NB4 (cell line): ENCODE data around the gene ETV6.

Experiments used
- DNase-seq: peaks from one replicate; pipeline ENCODE4 v3.0.0; 2010; ENCODE audit warnings: low read depth
- H3K4me3 ChIP-seq: one replicate; pipeline ENCODE4 v1.5.1; 2011; ENCODE audit warnings: mild to moderate bottlenecking, low read depth, low read length, moderate library complexity
- MYC ChIP-seq: IDR thresholded peaks from 2 replicates; pipeline ENCODE4 v1.6.1; 2011; ENCODE audit warnings: low read depth, low read length
- POLR2A ChIP-seq: IDR thresholded peaks from 2 replicates; pipeline ENCODE4 v1.6.1; 2011; ENCODE audit warnings: mild to moderate bottlenecking; ENCODE audit not compliant: insufficient read length; ENCODE audit errors: extremely low read depth
- TF ChIP-seq, protein P1 (sequence below): IDR thresholded peaks from 2 replicates; pipeline ENCODE4 v1.6.1; 2011; ENCODE audit warnings: low read depth, low read length
- TF ChIP-seq, protein P2 (sequence below): IDR thresholded peaks from one replicate; pipeline ENCODE4 v1.5.1; 2012; ENCODE audit warnings: low read depth, low read length

The ETV6 gene

DNA sequence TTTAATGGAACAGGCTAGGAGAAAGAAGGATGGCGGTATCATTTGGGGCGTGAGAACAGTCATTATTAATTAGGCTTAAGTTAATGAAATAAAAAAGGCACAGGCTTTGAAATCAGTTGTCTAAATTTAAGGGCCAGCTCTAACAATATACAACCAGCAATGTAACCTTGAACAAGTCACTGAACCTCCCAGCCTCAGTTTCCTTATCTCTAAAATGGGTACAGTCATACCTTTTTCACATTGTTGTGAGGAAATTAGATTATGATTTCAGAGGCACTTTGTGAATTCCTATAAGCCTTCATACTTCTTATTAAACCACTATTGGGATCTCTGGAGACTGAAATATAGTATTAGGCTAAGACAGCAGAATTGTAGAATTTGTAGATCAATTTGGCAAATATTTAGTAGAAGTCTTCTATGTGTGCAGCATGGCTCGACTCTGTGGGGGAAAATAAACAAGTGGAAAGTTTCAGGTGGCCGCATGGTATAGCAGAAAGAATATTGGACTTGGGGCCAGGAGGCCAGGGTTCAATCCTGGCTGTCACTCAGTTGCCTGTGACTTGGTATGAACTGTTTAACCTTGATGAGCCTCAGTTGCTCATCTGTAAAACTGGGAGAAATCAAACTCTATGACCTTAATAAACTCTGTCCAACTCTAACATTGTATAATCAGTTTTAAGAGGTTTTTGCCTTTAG, 117.7 kb downstream of the ETV6 start:
- DNase-seq: no peak
- TF ChIP-seq POLR2A (no peak), MYC (no peak)
- TF ChIP-seq, protein P1, sequence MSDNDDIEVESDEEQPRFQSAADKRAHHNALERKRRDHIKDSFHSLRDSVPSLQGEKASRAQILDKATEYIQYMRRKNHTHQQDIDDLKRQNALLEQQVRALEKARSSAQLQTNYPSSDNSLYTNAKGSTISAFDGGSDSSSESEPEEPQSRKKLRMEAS: no peak
- TF ChIP-seq, protein P2, sequence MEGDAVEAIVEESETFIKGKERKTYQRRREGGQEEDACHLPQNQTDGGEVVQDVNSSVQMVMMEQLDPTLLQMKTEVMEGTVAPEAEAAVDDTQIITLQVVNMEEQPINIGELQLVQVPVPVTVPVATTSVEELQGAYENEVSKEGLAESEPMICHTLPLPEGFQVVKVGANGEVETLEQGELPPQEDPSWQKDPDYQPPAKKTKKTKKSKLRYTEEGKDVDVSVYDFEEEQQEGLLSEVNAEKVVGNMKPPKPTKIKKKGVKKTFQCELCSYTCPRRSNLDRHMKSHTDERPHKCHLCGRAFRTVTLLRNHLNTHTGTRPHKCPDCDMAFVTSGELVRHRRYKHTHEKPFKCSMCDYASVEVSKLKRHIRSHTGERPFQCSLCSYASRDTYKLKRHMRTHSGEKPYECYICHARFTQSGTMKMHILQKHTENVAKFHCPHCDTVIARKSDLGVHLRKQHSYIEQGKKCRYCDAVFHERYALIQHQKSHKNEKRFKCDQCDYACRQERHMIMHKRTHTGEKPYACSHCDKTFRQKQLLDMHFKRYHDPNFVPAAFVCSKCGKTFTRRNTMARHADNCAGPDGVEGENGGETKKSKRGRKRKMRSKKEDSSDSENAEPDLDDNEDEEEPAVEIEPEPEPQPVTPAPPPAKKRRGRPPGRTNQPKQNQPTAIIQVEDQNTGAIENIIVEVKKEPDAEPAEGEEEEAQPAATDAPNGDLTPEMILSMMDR: no peak
- no peak overlapping the region for H3K4me3 ChIP-seq

DNA sequence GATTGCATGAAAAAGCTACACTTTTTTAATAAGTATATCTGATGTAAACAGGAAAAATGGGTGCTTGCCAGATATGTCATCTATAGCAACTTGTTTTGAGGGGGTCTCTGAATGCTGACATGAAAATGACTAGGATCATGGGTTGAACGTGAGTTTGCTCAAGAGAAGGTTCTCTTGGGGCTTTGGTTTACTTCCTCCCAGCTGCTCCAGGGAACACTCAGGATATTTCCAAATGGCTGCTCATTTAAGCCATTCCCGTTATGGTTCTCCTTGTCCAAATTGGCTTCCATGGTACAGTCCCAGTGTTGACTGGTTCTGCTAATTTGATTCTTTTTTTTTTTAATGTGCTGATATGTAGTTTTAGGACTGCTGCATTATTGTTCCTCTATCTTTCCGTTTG, 118.3 kb downstream of the ETV6 start:
- no peak overlapping the region for H3K4me3 ChIP-seq
- no peak for DNase-seq
- TF ChIP-seq POLR2A: no peak
- no peak for TF ChIP-seq MYC
- TF ChIP-seq, protein P2: no peak
- TF ChIP-seq, protein P1: no peak

DNA sequence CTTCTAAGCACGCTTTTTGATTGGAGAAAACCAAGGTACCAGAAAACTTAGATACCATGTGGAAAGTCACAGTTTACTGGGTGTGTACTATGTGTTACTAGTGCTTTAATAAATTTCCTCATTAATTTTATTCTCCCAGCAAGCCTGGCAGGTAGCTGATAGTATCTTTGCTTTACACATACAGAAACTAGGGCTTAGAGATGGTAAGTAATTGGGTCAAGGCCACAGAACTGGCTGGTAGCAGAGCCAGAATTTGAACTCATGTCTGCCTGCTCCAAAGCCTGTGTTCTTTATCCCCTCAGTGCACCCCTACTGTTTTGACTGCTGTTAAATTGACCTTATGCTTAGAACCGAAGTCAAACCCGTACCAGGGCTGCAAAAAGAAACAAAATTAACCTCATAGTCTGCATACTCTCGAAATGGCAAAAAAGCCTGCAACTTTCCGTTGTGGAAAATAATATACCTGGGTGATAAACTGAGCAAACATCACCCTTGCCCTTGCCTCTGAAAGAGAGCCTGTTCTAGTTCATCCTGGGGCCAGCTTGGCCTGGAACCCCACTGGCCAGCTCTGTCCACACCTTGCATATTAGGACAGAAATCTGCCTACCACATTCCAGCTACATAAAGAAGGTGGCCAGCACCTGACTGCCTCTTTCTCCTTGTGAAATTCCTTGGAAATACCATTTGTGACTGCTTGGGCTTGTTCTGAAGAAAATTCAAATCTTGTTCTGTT, 118.9 kb downstream of the ETV6 start:
- no peak for DNase-seq
- no peak overlapping the region for H3K4me3 ChIP-seq
- no peak for TF ChIP-seq MYC
- TF ChIP-seq, protein P2: no peak
- TF ChIP-seq, protein P1: no peak
- TF ChIP-seq POLR2A: no peak

DNA sequence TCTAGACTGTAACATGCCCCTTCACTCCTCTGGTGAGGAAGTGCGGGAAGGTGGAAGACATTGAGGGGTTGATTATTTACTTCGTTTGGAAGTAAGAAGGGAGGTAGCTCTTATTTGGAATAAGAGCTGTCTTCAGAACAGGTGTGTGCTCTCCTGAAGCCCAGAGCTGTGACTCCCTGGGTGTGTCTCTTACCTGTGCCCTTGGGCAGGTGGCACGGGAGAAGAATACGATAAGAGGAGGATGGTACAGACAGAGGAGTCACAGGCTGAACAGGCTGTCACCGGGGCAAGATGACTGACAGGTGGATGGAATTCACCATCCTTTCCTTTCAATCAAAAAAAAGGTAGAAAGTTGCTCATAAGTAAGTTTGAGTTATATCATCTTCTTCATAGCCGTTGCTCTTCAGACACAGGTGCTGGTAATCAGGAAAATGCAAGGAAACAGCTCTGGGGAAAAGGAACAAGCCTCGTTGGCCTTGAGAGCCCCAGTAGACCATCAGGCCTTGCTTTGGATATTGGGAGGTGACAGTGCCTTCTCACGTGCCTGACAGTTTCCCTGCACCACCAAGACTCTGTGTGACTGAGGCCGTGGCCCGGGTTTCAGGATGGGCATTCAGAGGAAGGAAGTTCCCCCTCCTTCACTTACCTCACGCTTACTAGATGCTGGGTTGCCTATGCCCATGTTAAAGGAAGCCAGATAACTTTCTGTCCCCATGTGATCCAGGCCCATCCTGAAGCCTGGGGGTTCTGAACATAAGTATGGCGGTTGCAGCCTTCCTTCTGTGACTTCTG, 120.4 kb downstream of the ETV6 start:
- H3K4me3 ChIP-seq: no peak overlapping the region
- DNase-seq: no peak
- no peak for TF ChIP-seq MYC
- TF ChIP-seq, protein P2: no peak

DNA sequence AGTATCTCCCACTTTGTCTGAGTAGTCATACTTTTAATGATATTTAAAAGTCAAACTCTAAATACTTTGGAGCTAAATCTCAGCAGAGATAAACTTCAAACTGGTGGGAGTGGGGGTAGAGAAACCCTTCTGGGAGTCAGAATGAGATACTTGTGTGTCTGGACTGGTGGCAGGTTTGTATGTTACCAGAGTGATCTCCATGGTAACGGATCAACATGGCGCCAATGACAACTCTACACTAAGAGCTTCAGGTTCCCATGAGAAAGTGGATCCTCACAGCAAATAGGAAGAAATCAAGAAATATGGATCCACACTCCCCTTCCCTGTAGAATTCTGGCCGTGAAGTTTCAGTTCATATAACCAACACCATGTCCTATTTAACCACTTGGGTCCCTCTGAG, 121.9 kb downstream of the ETV6 start:
- no peak overlapping the region for H3K4me3 ChIP-seq
- TF ChIP-seq MYC (no peak), POLR2A (no peak)
- TF ChIP-seq, protein P2: no peak
- TF ChIP-seq, protein P1: no peak
- no peak for DNase-seq
